GM19240 (cell line): Measurements from ENCODE around the gene ESRP2.
A peak's percentile ranks its signal among the peaks of the same experiment; 100 is the strongest.

Experiments
- DNase-seq: peaks from one replicate; pipeline ENCODE4 v3.0.0; 2011; ENCODE audit warnings: low spot score; ENCODE audit not compliant: insufficient read length

The ESRP2 gene

GRCh38 chr16:68223072-68223471 is 12.9 kb downstream of the ESRP2 start:
- no peak for DNase-seq

GRCh38 chr16:68219725-68220351 is 16.1 kb downstream of the ESRP2 start:
- no peak for DNase-seq

DNA sequence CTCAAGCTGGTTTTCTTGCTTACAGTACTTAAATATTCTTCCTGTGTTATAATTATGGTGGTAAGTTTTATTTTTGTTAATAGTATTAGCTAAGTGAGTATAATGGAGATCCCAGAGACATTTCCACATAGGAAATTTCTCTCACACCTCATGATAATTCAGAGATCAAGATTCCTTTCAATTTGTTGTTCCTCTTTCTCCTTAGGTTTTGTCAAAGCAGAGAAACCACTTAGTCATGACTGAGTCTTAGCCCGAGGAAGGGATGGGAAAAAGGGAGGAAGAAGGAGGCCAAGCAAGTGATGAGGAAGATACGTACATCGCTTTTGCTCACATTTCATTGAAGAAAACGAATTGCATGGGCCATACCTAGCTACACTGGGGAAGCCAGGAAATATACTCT is 18.4 kb downstream of the ESRP2 start:
- no peak for DNase-seq

GRCh38 chr16:68216240-68216639 is 19.7 kb downstream of the ESRP2 start:
- no peak for DNase-seq

GRCh38 chr16:68215302-68215701 is 20.6 kb downstream of the ESRP2 start:
- DNase-seq: no peak

- no peak for DNase-seq
Observed at GRCh38 chr16:68214726-68215125, 21.2 kb downstream of the ESRP2 start.

- no peak for DNase-seq
Observed at GRCh38 chr16:68206245-68206644, 29.7 kb downstream of the ESRP2 start.

GRCh38 chr16:68202091-68202519 is 33.8 kb downstream of the ESRP2 start:
- DNase-seq: no peak

DNA sequence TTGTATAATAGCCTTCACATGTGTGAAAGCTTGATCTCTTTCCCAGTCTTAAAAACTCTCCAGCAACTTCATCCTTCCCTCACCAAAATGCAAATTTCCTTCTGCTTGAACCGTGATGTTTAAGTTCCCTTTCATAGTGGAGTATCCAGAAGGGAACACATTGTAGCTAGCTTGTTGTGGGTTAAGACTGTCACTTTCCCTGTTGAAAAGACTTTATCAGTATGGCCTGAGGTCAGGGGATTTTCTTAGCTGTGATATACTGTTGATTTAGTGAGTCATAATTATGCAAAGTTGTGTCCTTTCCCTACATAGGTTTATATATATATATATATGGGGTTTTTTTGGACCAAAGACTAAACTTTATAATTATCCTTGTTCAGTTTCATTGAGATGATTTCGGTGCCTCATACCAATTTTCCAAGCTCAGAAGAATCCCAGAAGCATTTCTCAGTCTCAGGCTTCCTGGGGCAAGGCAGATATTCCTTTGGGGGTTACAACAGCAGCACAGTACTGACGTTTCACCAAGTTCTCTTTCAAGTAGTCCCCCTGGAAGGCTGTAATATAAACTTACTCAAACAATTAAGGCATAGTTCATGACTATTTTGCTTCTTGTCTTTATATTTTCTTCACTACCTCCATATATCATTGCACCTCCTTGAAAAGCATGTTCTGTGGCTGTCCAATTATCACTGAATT is 35.7 kb downstream of the ESRP2 start:
- DNase-seq: no peak

DNA sequence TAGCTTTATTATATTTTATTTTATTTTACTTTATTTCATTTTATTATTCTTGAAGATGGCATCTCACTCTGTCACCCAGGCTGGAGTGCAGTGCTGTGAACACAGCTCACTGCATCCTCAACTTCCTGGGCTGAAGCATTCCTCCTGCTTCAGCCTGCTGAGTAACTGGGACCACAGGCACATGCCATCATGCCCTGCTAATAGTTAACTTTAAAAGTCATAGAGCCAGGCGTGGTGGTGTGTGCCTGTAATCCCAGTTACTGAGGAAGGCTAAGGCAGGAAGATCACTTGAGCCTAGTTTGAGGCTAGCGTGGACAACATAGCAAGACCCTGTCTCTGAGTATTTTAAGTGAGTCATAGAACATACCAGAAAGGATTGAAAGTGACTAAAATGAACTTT is 38.7 kb downstream of the ESRP2 start:
- no peak for DNase-seq

DNA sequence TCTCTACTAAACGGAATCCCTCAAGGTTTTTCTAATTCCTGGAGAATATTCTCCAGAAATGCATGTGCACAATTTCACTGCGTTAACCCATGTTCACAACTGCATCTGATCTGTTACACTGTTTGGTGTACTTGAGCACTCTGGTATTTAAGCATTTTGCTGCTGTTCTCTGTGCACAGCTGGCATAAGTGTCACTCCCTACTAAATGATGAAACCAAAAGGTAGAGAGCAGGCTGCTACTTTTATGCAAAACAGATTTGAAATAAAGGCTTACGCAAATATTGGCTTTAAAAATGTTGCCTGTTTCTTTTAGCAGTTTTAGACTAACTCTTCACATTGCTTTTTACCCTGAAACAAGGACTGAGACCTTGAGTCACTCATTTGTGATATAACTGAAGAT is 41.7 kb downstream of the ESRP2 start:
- DNase-seq: peak; percentile 16

DNA sequence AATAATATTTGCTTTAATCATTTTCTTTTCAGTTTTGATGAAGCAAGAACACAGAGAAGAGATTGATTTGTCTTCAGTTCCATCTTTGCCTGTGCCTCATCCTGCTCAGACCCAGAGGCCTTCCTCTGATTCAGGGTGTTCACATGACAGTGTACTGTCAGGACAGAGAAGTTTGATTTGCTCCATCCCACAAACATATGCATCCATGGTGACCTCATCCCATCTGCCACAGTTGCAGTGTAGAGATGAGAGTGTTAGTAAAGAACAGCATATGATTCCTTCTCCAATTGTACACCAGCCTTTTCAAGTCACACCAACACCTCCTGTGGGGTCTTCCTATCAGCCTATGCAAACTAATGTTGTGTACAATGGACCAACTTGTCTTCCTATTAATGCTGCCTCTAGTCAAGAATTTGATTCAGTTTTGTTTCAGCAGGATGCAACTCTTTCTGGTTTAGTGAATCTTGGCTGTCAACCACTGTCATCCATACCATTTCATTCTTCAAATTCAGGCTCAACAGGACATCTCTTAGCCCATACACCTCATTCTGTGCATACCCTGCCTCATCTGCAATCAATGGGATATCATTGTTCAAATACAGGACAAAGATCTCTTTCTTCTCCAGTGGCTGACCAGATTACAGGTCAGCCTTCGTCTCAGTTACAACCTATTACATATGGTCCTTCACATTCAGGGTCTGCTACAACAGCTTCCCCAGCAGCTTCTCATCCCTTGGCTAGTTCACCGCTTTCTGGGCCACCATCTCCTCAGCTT is 45.0 kb downstream of the ESRP2 start:
- DNase-seq: no peak

GRCh38 chr16:68190081-68190480 is 45.8 kb downstream of the ESRP2 start:
- no peak for DNase-seq

DNA sequence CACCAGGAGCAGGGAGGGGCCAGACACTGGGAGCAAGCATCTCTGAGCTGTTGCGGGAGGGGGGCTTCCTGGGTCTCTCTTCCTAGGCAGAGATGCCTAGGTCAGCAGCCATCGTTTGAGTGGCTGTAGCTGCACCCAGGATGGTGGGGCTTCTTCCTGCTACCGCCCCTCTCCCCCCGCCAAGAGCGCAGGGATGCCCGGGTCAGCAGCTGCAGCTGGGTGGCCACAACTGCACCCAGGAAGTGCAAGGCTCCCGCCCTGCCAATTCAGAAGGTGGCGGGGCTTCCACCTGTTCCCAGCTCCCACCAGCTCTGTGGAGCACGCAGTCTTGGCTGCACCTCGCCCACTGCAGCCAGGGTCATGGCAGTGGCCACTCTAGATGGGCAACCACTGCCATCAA is 47.8 kb downstream of the ESRP2 start:
- no peak for DNase-seq

- no peak for DNase-seq
Observed at GRCh38 chr16:68187505-68187904, 48.4 kb downstream of the ESRP2 start.

GRCh38 chr16:68186877-68187276 is 49.0 kb downstream of the ESRP2 start:
- DNase-seq: no peak

GRCh38 chr16:68183046-68183445 is 52.9 kb downstream of the ESRP2 start:
- no peak for DNase-seq

GRCh38 chr16:68179855-68180254 is 56.1 kb downstream of the ESRP2 start:
- DNase-seq: no peak

- DNase-seq: no peak
Observed at GRCh38 chr16:68179196-68179795, 56.6 kb downstream of the ESRP2 start.
